ENCODE measurements around the gene POC1B.

The POC1B gene

GRCh38 chr12:89390802-89391673, 134.8 kb downstream of the POC1B start:
- no peaks in the 10 kb centered on the region for H3K27me3 ChIP-seq
- H3K4me2 ChIP-seq: peak overlapping the region in 9 of 11 experiments; percentile 8 to 70 (median 52); a peak in 17 of 22 replicates
- H3K36me3 ChIP-seq: no peaks in the 10 kb centered on the region
- no peak overlapping the region for H3K4me3 ChIP-seq
- no peaks in the 10 kb centered on the region for H4K20me1 ChIP-seq
- no peaks in the 10 kb centered on the region for H3K9me3 ChIP-seq (replicated peaks in 1 of 11)
- no peak for TF ChIP-seq Cebpa-rat (IDR thresholded peaks at IDR 0.05)
- peak overlapping the region in 6 of 11 experiments; percentile 10 to 70 (median 45); a peak in 11 of 22 replicates for H3K27ac ChIP-seq
- H3K9ac ChIP-seq: peak overlapping the region in 1 of 11 experiments; percentile 0; a peak in 1 of 22 replicates
- peaks cover 7 to 53% (median 25%) of the 10 kb centered on the region in 10 experiments for H3K4me1 ChIP-seq

GRCh38 chr12:89389755-89390661, 135.8 kb downstream of the POC1B start:
- Histone ChIP-seq H4K20me1 (no peaks in the 10 kb centered on the region), H3K27ac (peak overlapping the region in 6 of 11 experiments; percentile 10 to 70 (median 45); a peak in 8 of 22 replicates), H3K36me3 (no peaks in the 10 kb centered on the region), H3K9ac (peak overlapping the region in 2 of 11 experiments; percentile 9 to 15; a peak in 2 of 22 replicates), H3K4me1 (peaks cover 7 to 57% (median 27%) of the 10 kb centered on the region in 10 experiments), H3K4me3 (no peak overlapping the region), H3K9me3 (replicated peaks in 1 of 11) (no peaks in the 10 kb centered on the region), H3K4me2 (peak overlapping the region; percentile 3 to 70 (median 45); a peak in 21 of 22 replicates), H3K27me3 (no peaks in the 10 kb centered on the region)
- TF ChIP-seq Cebpa-rat (IDR thresholded peaks at IDR 0.05): no peak

GRCh38 chr12:89386138-89386537, 139.7 kb downstream of the POC1B start:
- H3K27ac ChIP-seq: no peak overlapping the region
- no peaks in the 10 kb centered on the region for H3K27me3 ChIP-seq
- peaks cover 24 to 63% (median 43%) of the 10 kb centered on the region in 10 experiments for H3K4me1 ChIP-seq
- no peak overlapping the region for H3K9ac ChIP-seq
- no peak for TF ChIP-seq Cebpa-rat (IDR thresholded peaks at IDR 0.05)
- no peak overlapping the region for H3K4me2 ChIP-seq
- H3K36me3 ChIP-seq: no peaks in the 10 kb centered on the region
- H4K20me1 ChIP-seq: no peaks in the 10 kb centered on the region
- no peaks in the 10 kb centered on the region for H3K9me3 ChIP-seq (replicated peaks in 1 of 11)
- H3K4me3 ChIP-seq: no peak overlapping the region

GRCh38 chr12:89384807-89385206, 141.0 kb downstream of the POC1B start:
- Histone ChIP-seq H3K4me1 (peaks cover 17 to 49% (median 30%) of the 10 kb centered on the region in 10 experiments), H3K36me3 (no peaks in the 10 kb centered on the region), H3K27me3 (no peaks in the 10 kb centered on the region), H3K9ac (no peak overlapping the region), H3K27ac (no peak overlapping the region), H3K9me3 (replicated peaks in 1 of 11) (no peaks in the 10 kb centered on the region), H3K4me2 (peak overlapping the region in 10 of 11 experiments; percentile 56 to 84 (median 74); a peak in 18 of 22 replicates), H3K4me3 (no peak overlapping the region), H4K20me1 (no peaks in the 10 kb centered on the region)
- no peak for TF ChIP-seq Cebpa-rat (IDR thresholded peaks at IDR 0.05)

DNA sequence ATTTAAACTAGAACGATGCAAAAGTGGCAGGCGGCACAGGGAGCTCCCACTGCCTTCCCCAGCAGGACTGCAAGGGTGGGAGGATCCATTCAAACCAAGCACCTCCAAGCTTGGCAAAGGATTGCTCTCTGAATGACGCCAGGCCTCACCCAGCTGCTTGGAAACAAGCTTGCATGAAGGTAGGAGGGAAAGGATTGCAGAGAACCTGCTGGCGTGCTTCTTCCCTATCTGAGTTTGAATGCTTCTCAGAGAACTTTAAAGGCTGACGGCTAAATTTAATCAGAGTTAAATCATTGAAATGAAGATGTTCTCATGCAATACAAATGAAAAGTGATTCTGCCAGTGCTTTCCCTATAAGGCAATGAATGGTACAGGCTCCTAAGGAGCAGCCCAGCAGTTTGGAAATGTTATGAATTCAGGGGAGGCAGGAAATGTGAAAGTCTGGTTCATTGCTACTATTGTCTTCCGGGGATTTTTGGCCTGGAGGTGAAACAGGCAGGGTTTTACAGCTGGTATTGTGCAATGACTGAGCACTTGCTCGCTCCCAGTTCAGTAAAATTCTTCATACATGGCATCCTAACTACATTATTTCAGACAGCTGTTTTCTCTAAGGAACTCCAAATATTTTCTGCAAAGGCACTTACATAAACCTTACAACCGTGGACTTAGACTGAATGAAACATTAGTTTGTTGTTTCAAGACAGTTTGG, 141.6 kb downstream of the POC1B start:
- Histone ChIP-seq H3K27me3 (no peaks in the 10 kb centered on the region), H3K4me3 (no peak overlapping the region), H4K20me1 (no peaks in the 10 kb centered on the region), H3K4me1 (peaks cover 18 to 43% (median 25%) of the 10 kb centered on the region in 10 experiments), H3K4me2 (peak overlapping the region; percentile 56 to 84 (median 74)), H3K9me3 (replicated peaks in 1 of 11) (no peaks in the 10 kb centered on the region), H3K27ac (no peak overlapping the region), H3K9ac (peak overlapping the region in 1 of 11 experiments; percentile 37; a peak in 1 of 22 replicates), H3K36me3 (no peaks in the 10 kb centered on the region)
- TF ChIP-seq Cebpa-rat (IDR thresholded peaks at IDR 0.05): peak in 5 of 11 experiments; percentile 25 to 66 (median 45); a peak in 4 of 22 replicates

- H3K4me1 ChIP-seq: peaks cover 18 to 41% (median 30%) of the 10 kb centered on the region in 10 experiments
- TF ChIP-seq Cebpa-rat (IDR thresholded peaks at IDR 0.05): peak in 1 of 11 experiments; percentile 12; a peak in 1 of 22 replicates
- H3K36me3 ChIP-seq: no peaks in the 10 kb centered on the region
- H3K9me3 ChIP-seq (replicated peaks in 1 of 11): no peaks in the 10 kb centered on the region
- H3K9ac ChIP-seq: peak overlapping the region in 1 of 11 experiments; percentile 37; a peak in 1 of 22 replicates
- no peaks in the 10 kb centered on the region for H4K20me1 ChIP-seq
- no peaks in the 10 kb centered on the region for H3K27me3 ChIP-seq
- H3K4me2 ChIP-seq: peak overlapping the region; percentile 56 to 84 (median 74)
- H3K27ac ChIP-seq: no peak overlapping the region; a peak in 1 of 22 replicates
- no peak overlapping the region for H3K4me3 ChIP-seq
Measured at GRCh38 chr12:89383235-89384049, 142.4 kb downstream of the POC1B start.

GRCh38 chr12:89382328-89382727, 143.5 kb downstream of the POC1B start:
- no peak overlapping the region for H3K27ac ChIP-seq
- H3K36me3 ChIP-seq: no peaks in the 10 kb centered on the region
- no peaks in the 10 kb centered on the region for H4K20me1 ChIP-seq
- H3K9me3 ChIP-seq (replicated peaks in 1 of 11): no peaks in the 10 kb centered on the region
- TF ChIP-seq Cebpa-rat (IDR thresholded peaks at IDR 0.05): no peak
- H3K9ac ChIP-seq: no peak overlapping the region
- H3K27me3 ChIP-seq: no peaks in the 10 kb centered on the region
- peak overlapping the region in 6 of 11 experiments; percentile 4 to 78 (median 74); a peak in 7 of 22 replicates for H3K4me2 ChIP-seq
- no peak overlapping the region for H3K4me3 ChIP-seq
- H3K4me1 ChIP-seq: peaks cover 18 to 41% (median 30%) of the 10 kb centered on the region in 10 experiments

All from BLaER1 treated with 17β-estradiol and CSF1 and Interleukin-3, amounts not matched to agents 10 nM and 100 nM (cell line).